ENCODE results near the gene DOCK2. TPM values are rescaled to one million over a fixed set of nuclear protein-coding genes. Genes with fewer than 3 reads are reported as not detected.
A peak's percentile ranks its signal among the peaks of the same experiment; 100 is the strongest.

The DOCK2 gene
- total RNA-seq: 10 to 100 TPM; 13.4 to 43.8 (median 19.8) TPM

DNA sequence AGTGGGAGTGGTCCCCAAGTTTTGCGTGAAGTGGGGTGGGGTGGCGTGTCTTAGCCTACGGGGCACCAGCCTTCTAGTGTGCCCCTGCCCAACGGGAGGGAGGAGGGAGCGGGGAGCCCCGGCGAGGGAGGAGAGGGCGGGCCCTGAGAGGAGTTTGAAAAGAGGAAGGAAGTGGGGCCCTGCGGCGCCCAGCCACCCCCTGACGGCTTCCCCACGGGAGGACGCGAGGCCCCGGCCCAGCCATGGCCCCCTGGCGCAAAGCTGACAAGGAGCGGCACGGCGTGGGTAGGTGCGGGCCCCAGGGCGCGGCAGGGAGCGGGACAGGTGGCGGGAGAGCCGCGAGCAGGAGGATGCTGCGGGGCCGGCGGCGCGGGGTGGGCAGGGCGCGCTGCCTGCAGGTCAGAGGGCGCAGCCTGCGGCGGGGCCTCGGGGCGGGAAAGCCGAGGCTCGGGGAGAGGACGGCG is at the start of gene DOCK2:
TSS of gene DOCK2 (plus strand) at position 191 of the 464 bp plus-strand sequence. CDS start at position 243, 52 bp downstream.
- intact Hi-C loops (cut with DNase I; ENCODE audit: low total_unique reads): no loop called here
- DNase-seq (ENCODE audit: low spot score in 2 of 2): no peak
- TF ChIP-seq CTCF (IDR thresholded peaks at IDR 0.05) (no peak), POLR2A (IDR thresholded peaks at IDR 0.05) (no peak), POLR2AphosphoS5 (IDR thresholded peaks at IDR 0.05) (no peak)
- Histone ChIP-seq H3K27me3 (peaks cover 5 to 21% of the 10 kb centered on the region in 2 donors), H3K4me3 (peak within 1 kb of the TSS; percentile 38 to 61 (median 40)), H3K4me1 (no peaks in the 10 kb centered on the region), H3K27ac (peak within 1 kb of the TSS in 1 of 2 donors; percentile 19), H3K36me3 (no peaks in the 10 kb centered on the region), H3K9me3 (peaks cover 6 to 14% of the 10 kb centered on the region in 2 donors)

DNA sequence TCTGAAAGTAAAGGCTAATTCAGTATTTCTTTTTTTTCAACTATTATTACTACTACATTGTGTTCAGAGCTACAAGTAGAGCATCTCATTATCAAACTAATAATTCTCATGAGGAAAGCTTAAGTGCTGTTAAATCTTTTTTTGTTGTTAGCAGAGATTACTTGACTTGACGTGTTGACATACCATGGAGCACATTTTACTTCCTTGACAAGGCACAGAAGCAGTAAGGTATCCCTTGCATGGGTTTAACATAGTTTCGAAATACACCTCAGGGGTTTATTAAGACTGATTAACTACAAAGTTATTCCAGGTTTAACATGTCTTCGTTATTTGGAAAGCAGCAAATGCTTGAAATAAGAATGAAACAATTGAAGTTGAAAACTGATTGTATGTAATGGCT is 46.5 kb upstream of the DOCK2 start:
- H3K27ac ChIP-seq: no peak overlapping the region
- H3K9me3 ChIP-seq: no peaks in the 10 kb centered on the region
- no peak for DNase-seq (ENCODE audit: low spot score in 2 of 2)
- intact Hi-C loops (cut with DNase I; ENCODE audit: low total_unique reads): no loop called here
- no peaks in the 10 kb centered on the region for H3K4me1 ChIP-seq
- no peak overlapping the region for H3K4me3 ChIP-seq
- no peak for TF ChIP-seq POLR2A (IDR thresholded peaks at IDR 0.05)
- no peak for TF ChIP-seq POLR2AphosphoS5 (IDR thresholded peaks at IDR 0.05)
- no peak for TF ChIP-seq CTCF (IDR thresholded peaks at IDR 0.05)
- no peaks in the 10 kb centered on the region for H3K27me3 ChIP-seq
- H3K36me3 ChIP-seq: peaks cover 4% of the 10 kb centered on the region

DNA sequence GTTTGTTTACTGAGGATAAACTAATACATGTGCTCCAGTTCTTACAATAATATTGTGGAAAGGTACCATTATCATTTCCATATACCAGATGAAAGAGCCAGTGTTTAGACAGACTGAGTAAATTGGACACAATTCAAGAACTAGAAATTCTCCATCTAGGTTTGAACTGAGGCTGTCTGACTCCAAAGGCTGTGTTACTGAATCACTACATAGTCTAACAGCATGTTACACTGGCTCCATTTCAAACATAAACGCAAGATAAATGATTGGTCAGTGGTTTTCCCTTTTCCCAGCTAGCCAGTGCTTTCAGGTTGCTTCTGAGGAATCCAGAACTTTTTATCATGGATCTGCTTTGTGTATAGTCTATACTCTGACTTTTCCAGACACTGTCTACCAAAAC is 45.4 kb upstream of the DOCK2 start:
- no peak overlapping the region for H3K27ac ChIP-seq
- no peak for DNase-seq (ENCODE audit: low spot score in 2 of 2)
- intact Hi-C loops (cut with DNase I; ENCODE audit: low total_unique reads): loop anchor here (2.0 kb wide), 1 partner anchor 39 kb away; no protein-coding TSS in a partner anchor
- H3K4me1 ChIP-seq: no peaks in the 10 kb centered on the region
- peaks cover 4% of the 10 kb centered on the region for H3K36me3 ChIP-seq
- H3K4me3 ChIP-seq: no peak overlapping the region
- no peak for TF ChIP-seq POLR2A (IDR thresholded peaks at IDR 0.05)
- TF ChIP-seq POLR2AphosphoS5 (IDR thresholded peaks at IDR 0.05): no peak
- no peak for TF ChIP-seq CTCF (IDR thresholded peaks at IDR 0.05)
- no peaks in the 10 kb centered on the region for H3K9me3 ChIP-seq
- H3K27me3 ChIP-seq: no peaks in the 10 kb centered on the region

DNA sequence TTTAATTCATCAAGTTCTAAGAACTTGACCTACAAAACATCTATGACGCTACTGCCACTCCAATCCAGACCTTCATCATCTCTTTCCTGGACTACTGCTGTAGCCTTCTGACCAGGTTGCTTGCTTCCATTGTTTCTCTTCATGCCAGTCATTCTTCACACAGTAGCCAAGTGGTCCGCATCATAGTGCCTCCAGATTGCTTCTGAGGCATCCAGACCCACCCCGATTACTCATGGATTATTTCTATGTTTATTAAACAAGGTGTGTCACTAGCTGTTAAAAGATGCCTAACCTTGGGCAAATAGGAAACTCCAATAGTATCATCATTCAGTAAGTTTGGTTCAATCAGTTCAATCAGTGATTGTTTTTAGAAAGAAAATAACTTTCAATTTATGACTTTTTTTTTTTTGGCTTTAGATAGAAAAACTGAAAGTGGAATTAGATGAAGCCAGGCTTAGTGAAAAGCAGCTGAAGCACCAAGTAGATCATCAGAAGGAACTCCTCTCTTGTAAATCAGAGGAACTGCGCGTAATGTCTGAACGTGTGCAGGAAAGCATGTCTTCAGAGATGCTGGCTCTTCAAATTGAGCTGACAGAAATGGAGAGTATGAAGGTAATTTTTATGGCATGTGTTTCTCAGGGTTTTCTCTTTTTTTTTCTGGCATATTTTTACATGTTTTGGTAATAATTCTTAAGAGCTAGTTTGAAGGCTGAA is 44.0 kb upstream of the DOCK2 start:
- H3K27me3 ChIP-seq: no peaks in the 10 kb centered on the region
- H3K27ac ChIP-seq: no peak overlapping the region
- no peaks in the 10 kb centered on the region for H3K9me3 ChIP-seq
- DNase-seq (ENCODE audit: low spot score in 2 of 2): no peak
- H3K36me3 ChIP-seq: peaks cover 4% of the 10 kb centered on the region
- no peaks in the 10 kb centered on the region for H3K4me1 ChIP-seq
- H3K4me3 ChIP-seq: no peak overlapping the region
- no peak for TF ChIP-seq POLR2A (IDR thresholded peaks at IDR 0.05)
- TF ChIP-seq POLR2AphosphoS5 (IDR thresholded peaks at IDR 0.05): no peak
- no peak for TF ChIP-seq CTCF (IDR thresholded peaks at IDR 0.05)
- intact Hi-C loops (cut with DNase I; ENCODE audit: low total_unique reads): loop anchor here (2.0 kb wide), 1 partner anchor 40 kb away; no protein-coding TSS in a partner anchor

- no peak for DNase-seq (ENCODE audit: low spot score in 2 of 2)
- no peaks in the 10 kb centered on the region for H3K4me1 ChIP-seq
- no peak overlapping the region for H3K4me3 ChIP-seq
- H3K36me3 ChIP-seq: peaks cover 4% of the 10 kb centered on the region
- no peak overlapping the region for H3K27ac ChIP-seq
- no peaks in the 10 kb centered on the region for H3K9me3 ChIP-seq
- H3K27me3 ChIP-seq: no peaks in the 10 kb centered on the region
- TF ChIP-seq POLR2A (IDR thresholded peaks at IDR 0.05): no peak
- no peak for TF ChIP-seq POLR2AphosphoS5 (IDR thresholded peaks at IDR 0.05)
- TF ChIP-seq CTCF (IDR thresholded peaks at IDR 0.05): no peak
- intact Hi-C loops (cut with DNase I; ENCODE audit: low total_unique reads): loop anchor here (5.0 kb wide), 1 partner anchor 1062 kb away; no protein-coding TSS in a partner anchor
Observed at GRCh38 chr5:169595172-169595820, 41.8 kb upstream of the DOCK2 start.
